Nephron progenitor cell (in vitro differentiated cells): Measurements from ENCODE around the gene MKX.

ENCODE experiments used
- DNase-seq: peaks from one replicate; pipeline ENCODE4 v3.0.0; 2021
- H3K27ac Mint-ChIP-seq: 2 replicates; pipeline ENCODE4 v1.8.0; 2021; ENCODE audit warnings: mild to moderate bottlenecking, moderate library complexity, mixed read lengths
- H3K27me3 Mint-ChIP-seq: 2 replicates; pipeline ENCODE4 v1.8.0; 2021; ENCODE audit warnings: mild to moderate bottlenecking, low read depth, mixed read lengths; ENCODE audit not compliant: poor library complexity
- H3K36me3 Mint-ChIP-seq: 2 replicates; pipeline ENCODE4 v1.8.0; 2021; ENCODE audit warnings: low read depth, mixed read lengths
- H3K4me1 Mint-ChIP-seq: 2 replicates; pipeline ENCODE4 v1.8.0; 2021; ENCODE audit warnings: mixed read lengths
- H3K4me3 Mint-ChIP-seq: 2 replicates; pipeline ENCODE4 v1.8.0; 2021; ENCODE audit warnings: mild to moderate bottlenecking, moderate library complexity, mixed read lengths
- H3K9me3 Mint-ChIP-seq: 2 replicates; pipeline ENCODE4 v1.8.0; 2021; ENCODE audit warnings: mild to moderate bottlenecking, moderate library complexity, mixed read lengths
- CTCF ChIP-seq: fragments of 200-600 bp; sonication (generic); IDR thresholded peaks from 2 replicates; pipeline ENCODE4 v1.5.0; 2021; ENCODE audit warnings: antibody characterized with exemption

Gene MKX

GRCh38 chr10:27644307-27644939 lies 101.2 kb downstream of the MKX start:
- TF ChIP-seq CTCF, result no peak
- Mint-ChIP-seq H3K4me3 (no peak overlapping the region), H3K27me3 (peaks cover 3% of the 10 kb centered on the region), H3K36me3 (no peaks in the 10 kb centered on the region), H3K9me3 (peaks cover 11% of the 10 kb centered on the region), H3K4me1 (no peaks in the 10 kb centered on the region), H3K27ac (no peak overlapping the region)
- DNase-seq, result no peak

GRCh38 chr10:27643301-27643700 lies 102.3 kb downstream of the MKX start:
- Mint-ChIP-seq H3K4me3 (no peak overlapping the region), H3K27ac (no peak overlapping the region), H3K27me3 (peaks cover 3% of the 10 kb centered on the region), H3K4me1 (no peaks in the 10 kb centered on the region), H3K36me3 (no peaks in the 10 kb centered on the region), H3K9me3 (peaks cover 11% of the 10 kb centered on the region)
- no peak for TF ChIP-seq CTCF
- no peak for DNase-seq

DNA sequence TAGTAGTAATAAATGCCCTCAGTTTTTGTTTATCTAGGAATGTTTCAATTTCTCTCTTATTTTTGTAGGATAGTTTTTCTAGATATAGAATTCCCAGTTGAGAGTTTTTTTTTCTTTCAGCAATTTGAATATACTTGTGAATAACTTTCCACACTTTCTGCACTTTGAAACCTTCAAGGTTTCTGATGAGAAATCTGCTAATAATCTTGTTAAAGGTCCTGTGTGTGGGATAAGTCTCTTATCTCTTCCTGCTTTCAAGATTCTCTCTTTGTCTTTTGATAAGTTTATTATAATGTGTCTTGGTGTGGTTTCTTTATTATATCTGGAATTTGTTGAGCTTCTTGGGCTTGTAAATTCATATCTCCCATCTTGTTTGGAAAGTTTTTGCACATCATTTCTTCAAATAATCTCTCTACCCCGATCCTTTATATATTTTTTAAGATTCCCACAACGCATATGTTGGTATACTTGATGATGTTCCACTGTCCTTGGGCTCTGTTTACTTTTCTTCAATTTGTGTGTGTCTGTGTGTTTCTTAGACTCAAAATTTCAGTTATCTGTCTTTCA lies 103.5 kb downstream of the MKX start:
- Mint-ChIP-seq H3K27me3 (peaks cover 3% of the 10 kb centered on the region), H3K27ac (no peak overlapping the region), H3K9me3 (peaks cover 11% of the 10 kb centered on the region), H3K4me1 (no peaks in the 10 kb centered on the region), H3K4me3 (no peak overlapping the region), H3K36me3 (no peaks in the 10 kb centered on the region)
- no peak for TF ChIP-seq CTCF
- DNase-seq, result no peak

- H3K4me3 Mint-ChIP-seq, result no peak overlapping the region
- H3K4me1 Mint-ChIP-seq, result no peaks in the 10 kb centered on the region
- TF ChIP-seq CTCF, result no peak
- no peaks in the 10 kb centered on the region for H3K27me3 Mint-ChIP-seq
- DNase-seq, result no peak
- no peak overlapping the region for H3K27ac Mint-ChIP-seq
- H3K9me3 Mint-ChIP-seq, result peaks cover 11% of the 10 kb centered on the region
- H3K36me3 Mint-ChIP-seq, result no peaks in the 10 kb centered on the region
These were observed 107.4 kb downstream of the MKX start for GRCh38 chr10:27638071-27638750.

GRCh38 chr10:27637601-27638000 lies 108.0 kb downstream of the MKX start:
- no peak overlapping the region for H3K4me3 Mint-ChIP-seq
- H3K36me3 Mint-ChIP-seq, result no peaks in the 10 kb centered on the region
- no peaks in the 10 kb centered on the region for H3K27me3 Mint-ChIP-seq
- no peak for DNase-seq
- no peak for TF ChIP-seq CTCF
- no peaks in the 10 kb centered on the region for H3K4me1 Mint-ChIP-seq
- no peak overlapping the region for H3K27ac Mint-ChIP-seq
- H3K9me3 Mint-ChIP-seq, result peaks cover 7% of the 10 kb centered on the region
